LNCaP clone FGC (cell line): ENCODE measurements around the gene RTN4IP1.

ENCODE experiments used
- DNase-seq: peaks from one replicate; pipeline ENCODE4 v3.0.0-alpha.2; 2011; ENCODE audit warnings: low read depth
- H3K4me3 ChIP-seq: 2 replicates; pipeline ENCODE4 v1.5.1; 2011; ENCODE audit warnings: mild to moderate bottlenecking, low read depth, low read length, control low read depth
- CTCF ChIP-seq: IDR thresholded peaks from 2 replicates; pipeline ENCODE4 v1.5.1; 2012; ENCODE audit warnings: mild to moderate bottlenecking; ENCODE audit not compliant: control insufficient read depth, insufficient read depth; ENCODE audit errors: extremely low read depth

RTN4IP1 gene

GRCh38 chr6:106642476-106642875, 13.2 kb upstream of the RTN4IP1 start:
- TF ChIP-seq CTCF, result no peak
- no peak overlapping the region for H3K4me3 ChIP-seq
- DNase-seq, result peak; percentile 89

GRCh38 chr6:106639812-106640211, 10.5 kb upstream of the RTN4IP1 start:
- H3K4me3 ChIP-seq, result no peak overlapping the region
- no peak for TF ChIP-seq CTCF
- DNase-seq, result no peak

GRCh38 chr6:106637717-106638341, 8.5 kb upstream of the RTN4IP1 start:
- no peak for TF ChIP-seq CTCF
- DNase-seq, result no peak

GRCh38 chr6:106637051-106637716, 7.9 kb upstream of the RTN4IP1 start:
- no peak overlapping the region for H3K4me3 ChIP-seq
- DNase-seq, result no peak
- TF ChIP-seq CTCF, result no peak

More at GRCh38 chr6:106637717-106638341, 8.5 kb upstream of the RTN4IP1 start:
- H3K4me3 ChIP-seq, result no peak overlapping the region

GRCh38 chr6:106634565-106634964, 5.3 kb upstream of the RTN4IP1 start:
- TF ChIP-seq CTCF, result no peak
- DNase-seq, result no peak
- no peak overlapping the region for H3K4me3 ChIP-seq

GRCh38 chr6:106631346-106631745, 2.0 kb upstream of the RTN4IP1 start:
- no peak for TF ChIP-seq CTCF
- no peak for DNase-seq
- H3K4me3 ChIP-seq, result no peak overlapping the region
